SK-N-SH (cell line): ENCODE measurements around the gene BCAT1. TPM values are rescaled to one million over a fixed set of nuclear protein-coding genes. Genes with fewer than 3 reads are reported as not detected.

Source experiments
- CTCF ChIA-PET: fragments of 300-600, 350-600 bp; formaldehyde crosslinking; extraction: SDS; loops from one replicate; lab custom pipeline; 2021; lab: Yijun Ruan, JAX
- POLR2A ChIA-PET: fragments of 350-600 bp; sonication (Branson Sonifier 250); formaldehyde crosslinking; extraction: SDS; loops from one replicate; lab custom pipeline; 2020; ENCODE audit warnings: antibody characterized with exemption, inconsistent platforms; lab: Yijun Ruan, JAX
- DNase-seq: peaks from one replicate; pipeline ENCODE4 v3.0.0; 2012
- H2AFZ ChIP-seq: fragments of 200-600 bp; sonication (generic); 2 replicates; pipeline ENCODE4 v1.8.1; 2016; ENCODE audit warnings: antibody characterized with exemption, mild to moderate bottlenecking, low read depth
- H3F3A ChIP-seq: fragments of 200-600 bp; sonication (generic); replicated peaks from 2 replicates; pipeline ENCODE3; 2016; ENCODE audit warnings: antibody characterized with exemption, mild to moderate bottlenecking; ENCODE audit not compliant: insufficient read depth
- H3K27ac ChIP-seq, 2 experiments: fragments of 200-500 bp in 1 of 2; fragments of 200-600 bp in 1 of 2; sonication (Bioruptor generic) in 1 of 2; sonication (generic), shearing (Covaris generic) in 1 of 2; 2 replicates each; pipeline versions ENCODE4 v1.5.1 to v1.6.1; 2014 to 2016; ENCODE audit warnings: low read depth in 2 of 2, inconsistent platforms in 1 of 2, low read length in 1 of 2, mild to moderate bottlenecking in 1 of 2, mixed read lengths in 1 of 2
- H3K27me3 ChIP-seq: fragments of 200-600 bp; sonication (generic), shearing (Covaris generic); 2 replicates; pipeline ENCODE4 v1.6.1; 2016; ENCODE audit warnings: mixed run types; ENCODE audit not compliant: insufficient read depth
- H3K36me3 ChIP-seq, 2 experiments: fragments of 200-500 bp in 1 of 2; fragments of 200-600 bp in 1 of 2; sonication (Bioruptor generic) in 1 of 2; sonication (generic) in 1 of 2; replicated peaks in 1 of 2; 2 replicates each; pipeline versions ENCODE3 to v1.5.1; 2014 to 2016; ENCODE audit warnings: low read length in 1 of 2, mild to moderate bottlenecking in 1 of 2; ENCODE audit not compliant: insufficient read depth in 2 of 2, control insufficient read depth in 1 of 2
- H3K4me1 ChIP-seq, 2 experiments: fragments of 200-500 bp in 1 of 2; fragments of 200-600 bp in 1 of 2; sonication (Bioruptor generic) in 1 of 2; sonication (generic), shearing (Covaris generic) in 1 of 2; 2 replicates each; pipeline versions ENCODE4 v1.5.1 to v1.6.1; 2014 to 2016; ENCODE audit warnings: low read depth in 1 of 2, low read length in 1 of 2, mixed run types in 1 of 2; ENCODE audit not compliant: insufficient read depth in 2 of 2, control insufficient read depth in 1 of 2
- H3K4me2 ChIP-seq: fragments of 200-600 bp; sonication (generic), shearing (Covaris generic); 2 replicates; pipeline ENCODE4 v1.6.1; 2017; ENCODE audit warnings: mixed run types
- H3K4me3 ChIP-seq, 2 experiments: fragments of 200-500 bp in 1 of 2; fragments of 200-600 bp in 1 of 2; sonication (Bioruptor generic) in 1 of 2; sonication (generic), shearing (Covaris generic) in 1 of 2; 2 replicates each; pipeline versions ENCODE4 v1.5.1 to v1.8.1; 2014 to 2016; ENCODE audit warnings: low read depth in 2 of 2, inconsistent platforms in 1 of 2, low read length in 1 of 2, mild to moderate bottlenecking in 1 of 2, mixed read lengths in 1 of 2, moderate library complexity in 1 of 2
- H3K79me2 ChIP-seq: fragments of 200-600 bp; sonication (generic); 2 replicates; pipeline ENCODE4 v1.8.1; 2017; ENCODE audit warnings: mild to moderate bottlenecking; ENCODE audit not compliant: insufficient read depth
- H3K9ac ChIP-seq: fragments of 200-600 bp; sonication (generic); 2 replicates; pipeline ENCODE4 v1.6.1; 2017; ENCODE audit warnings: mixed run types
- H3K9me2 ChIP-seq: fragments of 200-600 bp; sonication (generic); 2 replicates; pipeline ENCODE4 v1.6.1; 2017; ENCODE audit warnings: mixed run types
- H3K9me3 ChIP-seq: fragments of 200-600 bp; sonication (generic); 2 replicates; pipeline ENCODE4 v1.6.1; 2017; ENCODE audit warnings: mixed run types, mild to moderate bottlenecking, moderate library complexity
- H4K20me1 ChIP-seq: fragments of 200-600 bp; sonication (generic); 2 replicates; pipeline ENCODE4 v1.6.1; 2017; ENCODE audit warnings: mild to moderate bottlenecking, mixed run types; ENCODE audit not compliant: insufficient read depth
- CHD2 ChIP-seq: fragments of 150-350 bp; IDR thresholded peaks from 2 replicates; pipeline ENCODE4 v1.6.1; 2018; ENCODE audit warnings: low read length; ENCODE audit not compliant: partially characterized antibody
- ELF1 ChIP-seq: IDR thresholded peaks from 2 replicates; pipeline ENCODE4 v1.4.0; 2012
- POLR2AphosphoS5 ChIP-seq: IDR thresholded peaks from 2 replicates; pipeline ENCODE4 v1.6.1; 2012; ENCODE audit warnings: low read depth, low read length
- RCOR1 ChIP-seq: fragments of 150-350 bp; IDR thresholded peaks from 2 replicates; pipeline ENCODE4 v1.6.1; 2017; ENCODE audit warnings: antibody characterized with exemption, low read length
- REST ChIP-seq: IDR thresholded peaks from 2 replicates; pipeline ENCODE4 v1.6.1; 2012; ENCODE audit warnings: mild to moderate bottlenecking, low read depth, low read length, moderate library complexity
- TEAD4 ChIP-seq: IDR thresholded peaks from 2 replicates; pipeline ENCODE4 v1.4.0; 2012; ENCODE audit warnings: mild to moderate bottlenecking, borderline replicate concordance; ENCODE audit not compliant: insufficient read depth
- ZBTB33 ChIP-seq: IDR thresholded peaks from 2 replicates; pipeline ENCODE4 v1.4.0; 2012; ENCODE audit warnings: low read depth, borderline replicate concordance
- WGBS: methylation state at CpG from one replicate; pipeline ENCODE4 v1.1.6; 2017; ENCODE audit warnings: low lambda C conversion rate; 5-methylcytosine and 5-hydroxymethylcytosine counted together
- polyA plus RNA-seq, 3 experiments: library from polyadenylated mRNA; depleted of rRNA; stranded (reverse); fragments of >200 nt; gene quantifications; 2 replicates each; pipeline ENCODE4 v1.2.3, GENCODE V29; 2012

Gene BCAT1
- polyA plus RNA-seq, 1 of the 3 experiments (the other 2 are of a cell fraction), result 7.7 TPM

- TF ChIP-seq REST (no peak), POLR2AphosphoS5 (no peak), ELF1 (no peak), RCOR1 (no peak)
Observed at GRCh38 chr12:24948420-24948756, 513 bp downstream of the BCAT1 start (continued).

- peak overlapping the region; percentile 97 for H2AFZ ChIP-seq
Observed at GRCh38 chr12:24947541-24948419, 1.1 kb downstream of the BCAT1 start.

More at GRCh38 chr12:24947541-24948419, 1.1 kb downstream of the BCAT1 start:
- POLR2A ChIA-PET, result interaction anchor here (1.0 kb wide), 1 partner anchor 558 kb away, joined by 3 read pairs; no protein-coding TSS in a partner anchor
- peak overlapping the region; percentile 67 for H3K4me2 ChIP-seq
- H3K9ac ChIP-seq, result peak overlapping the region; percentile 96
- H3K36me3 ChIP-seq, result peaks cover 13 to 25% of the 10 kb centered on the region in 2 experiments
- H4K20me1 ChIP-seq, result 0 out of 2 replicates have a peak, but pooled peaks cover 1% of the 10 kb centered on the region
- peak overlapping the region; percentile 86 to 91 for H3K4me3 ChIP-seq
- peaks cover 60% of the 10 kb centered on the region for H3K79me2 ChIP-seq
- H3K27ac ChIP-seq, result peak overlapping the region; percentile 97 to 99
- no peaks in the 10 kb centered on the region for H3K9me3 ChIP-seq
- WGBS, result 9% methylated on average over 12 of the region's 12 CpGs
- H3K9me2 ChIP-seq, result no peaks in the 10 kb centered on the region
- peaks cover 22 to 25% of the 10 kb centered on the region in 2 experiments for H3K4me1 ChIP-seq
- no peak for DNase-seq
- H3K27me3 ChIP-seq, result no peaks in the 10 kb centered on the region
- TF ChIP-seq TEAD4 (no peak), CHD2 (no peak), ZBTB33 (no peak)
- H3F3A ChIP-seq, result peaks cover 30% of the 10 kb centered on the region
- CTCF ChIA-PET, result interaction anchor here (0.6 to 1.1 kb wide), 2 partner anchors 11 to 96 kb away, joined by 3 read pairs; no protein-coding TSS in a partner anchor
